ENCODE measurements around the gene NSMF. TPM values are rescaled to one million over a fixed set of nuclear protein-coding genes. Genes with fewer than 3 reads are reported as not detected.
"Not testable (repeated sequence)": the region's sequence is repeated elsewhere in the genome, so short reads cannot be mapped to it uniquely, and the experiment has no call there.

The NSMF gene
- polyA plus RNA-seq, 1 donor (not counting 4 experiments of a cell fraction or from before 2014, with no cell fraction given) = 29.5 TPM

GRCh38 chr9:137467161-137467581 lies 8.0 kb upstream of the NSMF start:
- no peak overlapping the region for H2AFZ ChIP-seq (ENCODE audit: control insufficient read depth, low read length)
- H3K27ac ChIP-seq (ENCODE audit: control insufficient read depth, insufficient read depth, low read length) = no peak overlapping the region
- H3K79me2 ChIP-seq (ENCODE audit: control insufficient read depth, insufficient read depth, low read length) = no peaks in the 10 kb centered on the region
- H3K4me3 ChIP-seq (ENCODE audit: control insufficient read depth in 2 of 3, extremely low read depth in 1 of 3, insufficient read depth in 2 of 3, low read depth in 1 of 3, low read length in 3 of 3) = no peak overlapping the region
- H3K4me2 ChIP-seq (ENCODE audit: control insufficient read depth, extremely low read depth, insufficient read depth, low read depth, low read length) = no peak overlapping the region
- dilution Hi-C loops (cut with MboI; ENCODE audit: extremely low pct_ligation_motif_present, low sequenced_read_pairs) = no loop called here
- no peak overlapping the region for H3K9ac ChIP-seq (ENCODE audit: control insufficient read depth, extremely low read depth, insufficient read depth, low read length)
- TF ChIP-seq CTCF (optimal IDR thresholded peaks at IDR 0.05 in 1 of 3, IDR thresholded peaks at IDR 0.05 in 1 of 3, conservative IDR thresholded peaks at IDR 0.05 in 1 of 3; ENCODE audit: extremely low read depth in 1 of 3, insufficient read depth in 2 of 3, low read length in 3 of 3) = no peak
- TF ChIP-seq EZH2 (IDR thresholded peaks at IDR 0.05; ENCODE audit: low read length) = no peak
- no peaks in the 10 kb centered on the region for H3K4me1 ChIP-seq (ENCODE audit: control insufficient read depth, extremely low read depth, insufficient read depth, low read length)
- FAIRE-seq = no peak
- H3K9me3 ChIP-seq (ENCODE audit: control insufficient read depth, low read depth, low read length) = no peaks in the 10 kb centered on the region
- peaks cover 11% of the 10 kb centered on the region for H3K27me3 ChIP-seq (ENCODE audit: control insufficient read depth, extremely low read depth, insufficient read depth, low read length)
- H3K36me3 ChIP-seq (ENCODE audit: control insufficient read depth in 2 of 2, extremely low read depth in 1 of 2, insufficient read depth in 2 of 2, low read length in 2 of 2) = no peaks in the 10 kb centered on the region
- no peaks in the 10 kb centered on the region for H3K9me1 ChIP-seq (ENCODE audit: control insufficient read depth, extremely low read depth, insufficient read depth, low read length)
- no peaks in the 10 kb centered on the region for H4K20me1 ChIP-seq (ENCODE audit: control insufficient read depth, extremely low read depth, insufficient read depth, low read length)
- DNase-seq (ENCODE audit: low read depth, low spot score) = no peak

GRCh38 chr9:137466389-137467085 lies 7.4 kb upstream of the NSMF start:
- H3K4me1 ChIP-seq (ENCODE audit: control insufficient read depth, extremely low read depth, insufficient read depth, low read length); dilution Hi-C loops (cut with MboI; ENCODE audit: extremely low pct_ligation_motif_present, low sequenced_read_pairs); H3K9ac ChIP-seq (ENCODE audit: control insufficient read depth, extremely low read depth, insufficient read depth, low read length); H3K27ac ChIP-seq (ENCODE audit: control insufficient read depth, insufficient read depth, low read length); H3K4me2 ChIP-seq (ENCODE audit: control insufficient read depth, extremely low read depth, insufficient read depth, low read depth, low read length); H3K4me3 ChIP-seq (ENCODE audit: control insufficient read depth in 2 of 3, extremely low read depth in 1 of 3, insufficient read depth in 2 of 3, low read depth in 1 of 3, low read length in 3 of 3); H2AFZ ChIP-seq (ENCODE audit: control insufficient read depth, low read length); H3K79me2 ChIP-seq (ENCODE audit: control insufficient read depth, insufficient read depth, low read length); H3K9me3 ChIP-seq (ENCODE audit: control insufficient read depth, low read depth, low read length); H3K9me1 ChIP-seq (ENCODE audit: control insufficient read depth, extremely low read depth, insufficient read depth, low read length); FAIRE-seq; H3K36me3 ChIP-seq (ENCODE audit: control insufficient read depth in 2 of 2, extremely low read depth in 1 of 2, insufficient read depth in 2 of 2, low read length in 2 of 2); H4K20me1 ChIP-seq (ENCODE audit: control insufficient read depth, extremely low read depth, insufficient read depth, low read length); DNase-seq (ENCODE audit: low read depth, low spot score): not testable (repeated sequence)
- peaks cover 15% of the 10 kb centered on the region for H3K27me3 ChIP-seq (ENCODE audit: control insufficient read depth, extremely low read depth, insufficient read depth, low read length)

Measured in keratinocyte (primary cell).